Cortex of kidney (tissue), 1 donor: ENCODE measurements around the gene PNO1.
A peak's percentile ranks its signal among the peaks of the same experiment; 100 is the strongest.
"Not testable (repeated sequence)": the region's sequence is repeated elsewhere in the genome, so short reads cannot be mapped to it uniquely, and the experiment has no call there.

ENCODE experiments used
- DNase-seq: peaks from one replicate; lab custom pipeline; 2025; lab: John Stamatoyannopoulos, UW

PNO1 gene

DNA sequence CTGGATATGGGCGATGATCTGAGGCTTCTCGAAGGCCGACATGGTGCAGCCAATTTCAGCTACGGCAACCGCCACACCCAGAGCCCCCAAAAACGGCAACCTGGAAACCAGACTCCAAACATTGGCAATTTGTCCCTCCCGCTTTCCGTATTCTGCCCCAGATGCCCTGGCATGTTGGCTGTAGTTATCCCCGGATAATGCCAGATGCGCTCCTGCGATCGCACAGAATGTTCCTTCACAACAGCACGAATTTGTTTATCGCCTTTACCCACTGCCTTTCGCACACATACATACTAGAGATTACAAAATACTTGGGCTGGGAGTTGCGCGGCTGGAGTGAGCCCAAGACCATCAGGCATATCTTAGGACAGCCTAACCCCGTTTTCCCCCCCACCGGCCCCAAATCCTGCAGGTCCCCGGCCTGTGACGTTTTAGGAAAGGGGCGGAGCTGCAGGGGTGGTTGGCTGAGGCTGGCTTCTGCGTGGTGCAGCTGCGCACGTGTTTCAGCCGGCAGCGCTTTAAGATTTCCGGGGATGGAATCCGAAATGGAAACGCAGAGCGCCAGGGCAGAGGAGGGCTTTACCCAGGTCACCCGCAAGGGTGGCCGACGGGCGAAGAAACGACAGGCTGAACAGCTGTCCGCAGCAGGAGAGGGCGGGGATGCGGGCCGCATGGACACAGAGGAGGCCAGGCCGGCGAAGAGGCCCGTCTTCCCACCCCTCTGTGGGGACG, at the start of gene PNO1:
TSS of gene PNO1 (plus strand) at position 487 of the 732 bp plus-strand sequence. CDS start at position 534, 47 bp downstream.
- DNase-seq = peak; percentile 49

DNA sequence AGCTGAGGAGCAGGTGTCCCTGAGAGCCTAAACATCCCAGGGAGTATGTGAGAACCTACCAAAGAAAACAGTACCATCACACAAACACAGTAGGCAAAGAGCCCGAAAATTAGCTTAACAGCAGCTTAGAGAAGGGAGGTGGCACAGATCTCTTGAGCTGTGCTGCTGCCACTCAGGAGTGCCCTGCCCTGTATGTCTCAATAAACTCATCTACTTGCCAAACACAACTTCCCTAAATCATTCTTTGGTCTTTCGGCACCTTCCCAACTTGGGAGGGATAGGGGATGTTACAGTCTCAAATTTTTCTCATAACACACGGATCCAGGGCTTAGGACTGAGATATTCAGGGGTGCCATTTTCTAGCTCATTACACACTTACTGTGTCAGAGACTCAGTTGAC, 49.6 kb upstream of the PNO1 start:
- DNase-seq = no peak

DNA sequence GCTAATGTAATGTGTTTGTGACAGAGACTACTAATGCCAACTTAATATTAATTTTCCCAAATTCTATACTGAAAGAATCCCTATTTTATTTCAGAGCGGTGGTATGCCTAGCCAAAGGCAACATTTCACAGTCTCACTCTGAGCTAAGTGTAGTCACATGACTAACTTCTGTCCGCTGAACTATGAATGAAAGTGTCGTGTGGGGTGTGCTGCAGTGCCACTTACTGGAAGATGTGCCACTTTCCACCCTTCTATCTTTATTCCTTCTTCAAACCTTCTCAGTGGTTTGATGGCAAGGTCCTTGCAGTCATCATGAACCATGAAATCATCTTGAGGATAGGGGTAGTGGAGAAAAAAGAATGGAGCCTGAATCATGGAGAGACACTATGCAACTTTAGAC, 47.6 kb upstream of the PNO1 start:
- no peak for DNase-seq

DNA sequence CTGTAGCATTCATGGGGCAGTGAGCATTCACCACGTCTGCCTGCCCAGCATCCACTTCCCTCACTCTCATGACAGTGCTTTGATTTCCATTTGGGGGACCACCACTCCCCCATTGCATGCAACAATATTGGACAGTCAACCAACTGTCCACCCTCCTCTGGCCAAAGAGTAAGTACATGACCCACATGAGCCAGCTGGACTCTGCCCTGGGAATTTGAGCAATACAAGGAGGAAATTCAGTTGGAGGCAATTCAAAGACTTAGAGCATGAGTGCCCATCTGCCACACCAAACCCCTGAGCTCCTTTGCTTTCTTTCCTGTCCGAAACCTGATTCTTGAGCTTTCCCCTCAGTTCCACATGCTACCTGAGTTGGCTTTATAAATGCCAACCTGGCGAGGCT, 41.7 kb upstream of the PNO1 start:
- DNase-seq = no peak

DNA sequence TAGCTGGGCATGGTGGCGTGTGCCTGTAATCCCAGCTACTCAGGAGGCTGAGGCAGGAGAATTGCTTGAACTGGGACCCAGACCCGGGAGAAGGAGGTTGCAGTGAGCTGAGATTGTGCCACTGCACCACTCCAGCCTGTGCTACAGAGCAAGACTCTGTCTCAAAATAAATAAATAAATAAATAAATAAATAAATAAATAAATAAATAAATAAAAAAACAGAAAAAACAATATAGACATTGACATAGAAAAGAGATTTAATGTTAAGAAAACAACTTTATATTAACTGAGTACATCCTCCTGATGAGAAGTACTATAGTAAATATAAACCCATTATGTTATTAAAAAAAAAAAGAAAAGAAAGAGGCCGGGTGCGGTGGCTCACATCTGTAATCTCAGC, 39.8 kb upstream of the PNO1 start:
- DNase-seq = not testable (repeated sequence)

DNA sequence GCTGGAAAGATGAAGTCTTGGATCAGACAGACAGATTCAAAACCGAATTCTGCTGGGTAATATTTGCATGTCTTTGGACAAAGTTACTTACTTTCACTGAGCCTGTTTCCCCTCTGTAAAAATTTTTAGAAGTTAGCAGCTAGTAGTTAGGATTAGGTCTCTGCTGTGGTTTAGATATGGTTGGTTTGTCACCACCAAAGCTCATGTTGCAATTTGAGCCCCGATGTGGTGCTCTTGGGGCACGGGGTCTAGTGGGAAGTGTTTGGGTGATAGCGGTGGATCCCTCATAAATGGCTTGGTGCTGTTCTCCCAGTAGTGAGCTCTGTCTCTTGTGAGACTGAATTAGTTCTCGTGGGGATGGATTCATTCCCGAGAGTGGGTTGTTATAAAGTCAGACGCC, 38.9 kb upstream of the PNO1 start:
- no peak for DNase-seq

DNA sequence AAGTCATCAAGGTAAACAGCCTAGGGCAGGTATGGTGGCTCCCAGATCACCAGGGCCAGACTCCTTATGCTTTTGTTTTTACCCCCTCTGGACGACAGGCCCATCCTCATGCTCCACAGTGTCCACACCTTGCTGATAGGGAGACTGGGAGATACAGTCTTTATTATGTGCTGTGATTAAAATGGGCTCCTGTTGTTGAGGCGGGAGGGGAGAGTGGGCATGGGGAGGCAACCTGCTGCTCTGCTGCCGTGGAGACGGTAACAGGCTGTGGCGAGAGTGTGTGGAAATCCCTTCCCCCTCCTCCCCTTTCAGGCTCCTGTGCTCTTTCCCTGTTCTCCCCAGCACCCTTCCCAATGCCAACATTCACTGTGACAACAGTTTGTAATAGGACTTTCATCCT, 38.2 kb upstream of the PNO1 start:
- no peak for DNase-seq

DNA sequence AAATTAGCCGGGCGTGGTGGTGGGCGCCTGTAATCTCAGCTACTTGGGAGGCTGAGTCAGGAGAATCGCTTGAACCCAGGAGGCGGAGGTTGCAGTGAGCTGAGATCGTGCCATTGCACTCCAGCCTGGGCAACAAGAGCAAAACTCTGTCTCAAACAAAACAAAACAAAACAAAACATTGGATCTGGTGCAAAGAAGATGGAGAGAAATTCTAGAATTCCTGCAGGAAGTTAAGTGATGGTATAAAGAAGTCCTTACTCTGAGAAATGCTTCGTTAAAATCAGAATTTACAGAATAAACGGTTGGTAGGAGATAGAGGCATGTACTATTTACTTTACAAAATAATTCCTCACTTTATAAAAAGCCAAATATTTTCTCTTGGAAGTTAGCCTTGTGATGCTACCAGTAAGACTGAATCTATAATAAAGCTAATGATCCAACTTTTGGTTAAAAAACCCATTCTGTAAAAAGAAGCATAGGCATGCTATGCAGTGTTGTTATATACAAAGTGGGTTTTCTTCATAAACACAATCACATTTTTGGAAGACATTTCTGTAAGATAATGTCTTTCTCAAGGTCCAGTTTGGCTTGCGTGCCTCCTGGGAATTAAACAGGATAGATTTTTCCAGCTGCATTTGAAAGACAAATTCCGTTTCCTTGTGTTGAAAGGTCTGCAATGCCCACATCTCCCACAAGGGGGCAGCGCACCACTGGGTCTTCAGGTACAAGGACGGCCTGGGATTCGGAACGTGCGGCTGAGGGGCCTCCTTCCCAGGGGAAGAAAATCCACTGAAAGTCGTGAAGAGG, 35.6 kb upstream of the PNO1 start:
- no peak for DNase-seq

DNA sequence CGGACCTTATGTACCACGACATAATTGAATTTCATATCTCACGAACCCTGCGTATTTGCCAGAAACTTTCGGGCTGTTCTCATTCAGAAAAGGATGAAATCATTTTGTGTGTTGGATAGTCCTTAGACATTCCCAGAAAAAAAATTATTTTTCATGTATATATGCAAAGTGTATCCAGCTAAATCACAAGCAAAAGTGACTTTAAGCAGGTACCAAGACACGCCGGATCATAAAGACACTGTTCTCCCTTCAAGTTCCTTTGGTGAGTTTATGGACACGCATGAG, 35.1 kb upstream of the PNO1 start:
- DNase-seq = no peak

DNA sequence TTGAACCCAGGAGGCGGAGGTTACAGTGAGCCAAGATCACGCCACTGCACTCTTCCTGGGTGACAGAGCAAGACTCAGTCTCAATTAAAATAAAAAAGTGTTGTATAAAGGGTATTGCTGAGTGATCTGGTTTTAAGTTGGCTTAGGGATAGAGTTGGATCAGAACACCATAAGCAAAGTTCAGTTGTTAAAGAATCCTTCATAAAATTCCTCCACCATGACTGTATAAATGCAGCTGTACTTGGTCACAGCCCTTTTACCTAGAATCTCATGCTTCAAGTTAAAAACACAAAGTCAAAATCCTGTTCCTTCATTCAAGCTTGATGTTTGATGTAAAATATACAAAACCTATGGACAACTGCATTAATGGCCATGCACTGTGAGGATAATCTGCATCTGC, 33.4 kb upstream of the PNO1 start:
- DNase-seq = no peak

DNA sequence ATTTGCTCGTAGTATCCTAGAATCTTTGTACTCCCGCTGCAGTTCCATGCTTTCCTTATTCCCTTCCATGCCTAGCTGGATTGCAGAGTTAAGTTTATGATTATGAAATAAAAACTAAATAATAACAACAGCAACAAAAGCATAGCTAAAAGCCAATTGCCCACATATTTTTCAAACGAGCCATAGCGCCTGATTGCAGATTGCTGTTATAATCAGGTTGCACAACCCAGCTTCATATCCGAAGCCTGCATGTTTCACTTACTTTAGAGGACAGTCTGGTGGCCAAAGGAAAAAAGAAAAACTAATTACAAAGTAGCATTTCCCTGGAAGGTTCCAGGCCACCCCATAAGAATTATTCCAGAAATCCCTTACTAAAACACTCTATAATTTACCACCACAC, 31.9 kb upstream of the PNO1 start:
- DNase-seq = no peak

DNA sequence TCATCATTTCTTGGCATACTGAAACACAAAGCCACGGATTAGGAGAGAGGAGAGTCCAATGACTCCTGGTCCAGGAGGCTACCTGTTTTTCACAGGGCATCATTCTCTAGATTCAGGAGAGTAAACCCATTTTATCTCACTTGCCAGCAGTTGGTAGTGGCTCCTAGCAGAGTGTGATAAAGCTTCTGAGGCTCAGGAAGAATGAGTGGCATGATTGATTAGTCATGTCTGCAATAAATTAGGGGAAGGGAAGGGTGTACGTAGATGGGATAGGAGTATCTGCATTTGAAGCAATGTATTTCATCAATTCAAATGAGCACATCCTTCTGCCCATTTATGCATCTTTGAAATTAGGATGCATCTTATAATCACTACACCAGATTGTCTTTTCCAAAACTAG, 31.1 kb upstream of the PNO1 start:
- DNase-seq = no peak

DNA sequence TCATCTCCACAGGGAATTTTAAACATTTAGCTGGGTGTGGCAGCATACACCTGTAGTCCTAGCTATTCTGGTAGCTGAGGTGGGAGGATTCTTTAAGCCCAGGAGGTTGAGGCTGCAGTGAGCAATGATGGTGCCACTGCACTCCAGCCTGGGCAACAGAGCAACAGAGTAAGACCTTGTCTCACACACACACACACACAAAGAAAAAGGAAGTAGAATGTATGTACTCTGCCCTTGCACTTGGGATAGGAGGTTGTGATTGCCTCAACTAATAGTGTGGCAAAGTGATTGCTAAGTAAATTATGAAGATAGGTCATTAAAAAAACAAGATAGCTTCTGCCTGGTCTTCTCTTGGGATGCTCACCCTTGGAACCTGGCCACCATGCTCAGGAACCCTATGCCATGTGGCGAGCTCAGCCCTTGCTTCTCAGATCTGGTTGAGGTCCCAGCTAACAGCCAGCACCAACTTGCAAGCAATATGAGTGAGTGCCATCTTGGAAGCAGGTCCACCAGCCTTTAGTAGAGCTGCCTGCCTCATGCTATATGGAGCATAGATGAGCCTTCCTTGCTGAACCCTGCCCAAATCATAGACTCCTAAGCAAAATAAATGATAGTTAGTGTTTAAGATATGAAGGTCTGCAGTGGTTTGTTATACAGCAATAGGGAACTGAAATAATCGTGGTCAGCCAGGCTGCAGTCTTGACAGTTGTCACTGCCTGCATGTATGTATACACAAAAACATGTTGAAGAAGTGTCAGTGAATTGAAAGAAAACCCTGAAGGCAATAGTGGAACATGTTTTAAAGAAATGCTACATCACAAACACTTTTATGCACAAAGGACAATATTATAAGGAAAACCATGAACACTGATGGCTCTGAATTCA, 30.1 kb upstream of the PNO1 start:
- no peak for DNase-seq

DNA sequence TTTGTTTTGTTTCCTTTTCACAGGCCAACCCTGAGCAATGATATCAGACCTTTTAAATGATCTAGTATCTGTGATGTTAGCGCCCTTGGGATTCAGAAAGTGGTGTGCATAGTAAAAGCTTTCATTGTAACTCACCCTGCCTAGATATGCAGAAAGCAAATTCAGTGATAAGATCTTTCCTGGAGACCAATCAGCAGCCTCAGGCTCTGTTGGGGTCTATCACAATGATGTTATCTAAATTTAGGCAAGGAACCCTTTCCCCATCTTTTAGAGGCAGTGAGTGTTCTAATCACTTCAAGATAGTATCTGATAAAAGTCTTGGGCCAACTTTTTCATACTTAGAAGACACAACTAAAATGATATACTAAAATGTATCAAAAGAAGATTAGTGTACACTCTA, 23.6 kb upstream of the PNO1 start:
- DNase-seq = no peak

DNA sequence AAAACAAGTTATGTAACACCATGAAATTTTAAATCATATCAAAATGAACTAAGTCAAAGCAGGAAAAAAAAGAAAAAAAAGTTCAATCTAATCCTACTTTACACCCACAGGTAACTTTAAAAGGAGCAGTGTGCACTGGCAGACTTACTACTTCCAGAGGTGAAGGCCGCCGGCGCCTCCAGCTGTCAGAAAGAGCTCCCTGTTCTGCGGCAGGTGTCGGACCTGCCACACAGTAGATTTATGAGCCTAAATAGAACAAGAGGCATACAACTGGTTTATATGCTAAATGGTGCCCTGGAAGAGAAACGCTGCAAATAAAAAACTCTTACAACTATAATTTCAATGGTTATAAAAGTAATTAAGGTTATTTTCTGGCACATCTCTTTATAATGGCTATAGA, 23.1 kb upstream of the PNO1 start:
- DNase-seq = no peak

DNA sequence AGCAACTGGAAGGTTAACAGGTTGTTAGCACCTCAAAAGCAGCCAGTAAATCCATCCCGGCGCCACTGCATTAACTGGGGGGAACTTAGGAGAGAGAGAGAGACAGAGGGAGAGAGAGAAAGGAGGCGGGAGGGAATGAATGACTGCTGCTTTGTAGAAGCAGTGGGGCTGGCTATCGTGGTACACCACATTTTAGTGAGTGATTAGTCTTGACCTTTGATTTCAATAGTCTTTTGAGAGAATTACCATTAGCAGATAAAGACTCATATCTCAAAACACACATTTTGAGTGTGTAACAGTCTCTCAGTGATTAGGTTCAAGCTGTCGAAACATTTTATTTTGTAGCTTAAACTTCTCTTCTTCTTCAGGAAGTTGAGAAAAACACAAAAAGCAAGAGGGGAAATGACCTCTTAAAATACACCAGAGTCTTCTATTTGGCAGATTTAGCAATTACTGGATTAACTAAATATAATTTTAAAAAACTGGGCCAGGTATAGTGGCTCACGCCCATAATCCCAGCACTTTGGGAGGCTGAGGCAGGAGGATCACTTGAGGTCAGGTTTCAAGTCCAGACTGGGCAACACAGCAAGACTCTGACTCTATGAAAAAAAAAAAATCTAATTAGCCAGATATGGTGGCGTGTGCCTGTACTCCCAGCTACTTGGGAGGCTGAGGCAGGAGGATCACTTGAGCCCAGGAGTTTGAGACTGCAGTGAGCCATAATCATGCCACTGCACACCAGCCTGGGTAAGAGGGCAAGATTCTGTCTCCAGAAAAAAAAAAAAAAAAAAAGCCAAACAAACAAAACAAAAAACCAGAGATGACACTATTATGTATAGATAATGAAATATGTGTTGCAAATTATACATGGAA, 22.0 kb upstream of the PNO1 start:
- DNase-seq = no peak

DNA sequence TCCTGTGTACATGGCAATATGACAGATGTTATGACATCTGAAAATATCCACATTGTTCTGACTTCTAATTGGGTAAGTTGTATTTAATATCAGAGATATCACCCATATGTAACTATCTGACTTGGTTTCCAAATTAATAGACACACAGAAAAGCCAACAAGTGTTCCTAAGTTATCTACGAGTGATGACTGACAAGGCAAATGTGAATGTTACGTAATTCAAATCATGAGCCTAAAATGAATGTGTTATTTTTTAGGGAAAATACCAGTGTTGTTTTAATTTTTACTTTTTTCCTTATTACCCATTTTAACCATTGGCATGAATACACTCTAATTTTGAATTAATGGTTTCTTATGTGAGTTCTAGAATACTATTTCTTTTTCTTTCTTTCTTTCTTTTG, 15.8 kb upstream of the PNO1 start:
- no peak for DNase-seq

DNA sequence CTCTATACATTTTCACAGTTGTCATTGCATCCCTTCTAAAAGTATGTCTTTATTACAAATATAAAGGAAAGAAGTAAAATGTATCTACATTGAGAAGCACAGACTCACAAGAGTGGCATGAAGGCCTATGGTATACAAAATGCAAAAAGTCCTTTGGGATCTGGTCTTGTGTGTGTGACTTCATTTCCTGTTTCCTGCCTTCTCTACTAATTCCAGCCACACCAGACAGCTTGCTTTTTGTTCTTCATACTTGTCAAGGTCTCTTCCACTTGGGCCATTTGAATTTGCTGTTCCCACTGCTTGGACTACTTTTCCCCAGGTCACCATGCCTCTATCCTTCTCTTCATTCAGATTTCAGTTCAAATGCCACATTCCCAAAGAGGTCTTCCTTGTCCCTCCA, 6.7 kb upstream of the PNO1 start:
- no peak for DNase-seq

DNA sequence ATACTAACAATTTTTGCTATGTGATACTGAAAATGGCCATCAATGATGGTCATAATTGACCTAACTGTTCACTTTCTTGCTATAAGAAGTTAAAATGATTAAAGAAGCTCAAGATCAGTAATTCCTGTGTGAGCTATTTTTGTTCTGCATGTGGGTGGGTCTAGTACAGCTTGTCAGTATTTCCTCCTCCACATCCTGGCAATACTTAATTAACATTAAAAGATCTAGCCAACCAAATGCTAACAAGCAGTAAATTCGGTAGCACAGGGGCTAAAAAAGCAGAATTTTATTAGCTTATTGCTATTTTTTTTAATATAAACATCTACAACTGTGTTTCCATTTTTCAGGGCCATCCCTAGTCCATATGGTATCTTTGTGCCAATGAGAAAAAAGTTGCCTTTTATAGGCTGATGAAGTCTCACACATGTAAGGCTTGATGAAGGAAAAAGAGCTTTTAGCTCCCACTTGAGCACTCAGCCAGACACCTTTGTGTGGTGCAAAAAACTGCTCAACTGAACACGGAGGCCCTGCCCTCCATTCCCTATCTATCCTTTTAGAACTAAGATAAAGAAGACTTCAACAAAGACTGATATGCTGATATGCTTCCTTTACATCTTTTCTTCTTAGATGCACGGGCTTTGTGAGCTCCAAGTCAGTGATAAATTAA, 4.9 kb upstream of the PNO1 start:
- DNase-seq = no peak

DNA sequence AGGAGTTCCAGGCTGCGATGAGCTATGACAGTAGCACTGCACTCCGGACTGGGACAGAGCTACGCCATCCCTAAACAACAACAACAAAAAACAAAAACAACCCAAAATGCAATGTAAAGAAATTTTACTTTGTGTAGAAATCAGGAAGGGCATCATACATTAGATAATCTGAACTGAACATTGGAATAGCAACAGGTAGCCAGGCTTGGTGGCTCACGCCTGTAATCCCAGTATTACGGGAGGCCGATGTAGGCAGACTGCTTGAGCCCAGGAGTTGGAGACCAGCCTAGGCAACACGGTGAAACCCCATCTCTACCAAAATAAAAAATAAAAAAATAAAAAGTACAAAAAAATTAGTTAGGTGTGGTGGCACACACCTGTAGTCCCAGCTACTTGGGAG, 2.1 kb upstream of the PNO1 start:
- DNase-seq = no peak

DNA sequence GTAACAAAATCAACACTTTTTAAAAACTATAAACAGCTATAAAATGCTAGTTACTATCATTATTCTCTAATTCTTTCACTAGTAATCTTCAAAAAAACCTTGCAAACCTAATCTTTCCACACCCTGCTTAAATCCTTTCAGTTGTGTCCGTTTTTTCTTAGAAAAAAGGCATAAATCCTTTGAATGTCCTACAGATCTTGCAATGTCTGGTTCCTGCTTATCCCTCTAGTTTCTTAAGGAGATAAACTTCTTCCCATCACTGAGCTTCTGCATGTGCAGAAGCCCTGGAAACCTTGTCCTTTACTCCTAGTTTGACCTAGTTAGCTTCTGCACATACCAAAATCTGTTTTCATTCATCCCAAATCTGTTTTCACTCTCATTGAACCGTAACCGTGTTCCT, 1.3 kb upstream of the PNO1 start:
- DNase-seq = no peak
